K562 (cell line): ENCODE results near the gene SENP1. TPM values are rescaled to one million over a fixed set of nuclear protein-coding genes. Genes with fewer than 3 reads are reported as not detected.

Source experiments
- FOXJ2 ChIP-seq: fragments of 200-800 bp; sonication (Bioruptor generic); IDR thresholded peaks from 2 replicates; pipeline ENCODE4 v1.6.1; 2016; ENCODE audit warnings: missing genetic modification characterization, missing compliant biosample characterization
- MIER1 ChIP-seq: fragments of 450-650 bp; IDR thresholded peaks from 2 replicates; pipeline ENCODE4 v1.6.1; 2016; ENCODE audit warnings: antibody characterized with exemption, mild to moderate bottlenecking, low read depth
- NFIX ChIP-seq: fragments of 250-450 bp; sonication (Bioruptor Pico); IDR thresholded peaks from 2 replicates; pipeline ENCODE4 v1.4.0; 2020; ENCODE audit warnings: low read depth, mild to moderate bottlenecking, moderate library complexity
- NKRF ChIP-seq: fragments of 450-650 bp; IDR thresholded peaks from 2 replicates; pipeline ENCODE4 v1.6.1; 2016; ENCODE audit warnings: borderline replicate concordance
- NRF1 ChIP-seq, 2 experiments: fragments of 450-650 bp; IDR thresholded peaks in 1 of 2; conservative IDR thresholded peaks in 1 of 2; 2 replicates each; pipeline ENCODE4 v1.6.1; 2014; ENCODE audit warnings: mild to moderate bottlenecking in 2 of 2
- SP2 ChIP-seq: IDR thresholded peaks from 2 replicates; pipeline ENCODE4 v1.6.1; 2011; ENCODE audit warnings: mild to moderate bottlenecking, low read depth, low read length, moderate library complexity; ENCODE audit not compliant: poor library complexity, severe bottlenecking; ENCODE audit errors: extremely low read depth
- SRSF3 ChIP-seq: fragments of 200-400 bp; formaldehyde crosslinking; IDR thresholded peaks from 2 replicates; pipeline ENCODE4 v1.6.1; 2016; ENCODE audit warnings: mild to moderate bottlenecking, low read length, moderate library complexity; ENCODE audit not compliant: insufficient read depth
- ZBTB8A ChIP-seq: fragments of 450-650 bp; IDR thresholded peaks from 2 replicates; pipeline ENCODE4 v1.6.1; 2018; ENCODE audit warnings: mild to moderate bottlenecking, moderate library complexity; ENCODE audit not compliant: partially characterized antibody
- ZNF133 ChIP-seq: fragments of 250-450 bp; sonication (Bioruptor Pico); IDR thresholded peaks from 2 replicates; pipeline ENCODE4 v1.4.0; 2020; ENCODE audit warnings: mild to moderate bottlenecking
- ZNF316 ChIP-seq: fragments of 450-650 bp; IDR thresholded peaks from 2 replicates; pipeline ENCODE4 v1.6.1; 2016
- ZNF589 ChIP-seq: fragments of 200-800 bp; sonication (Bioruptor generic); IDR thresholded peaks from 2 replicates; pipeline ENCODE4 v1.6.1; 2016; ENCODE audit warnings: low read depth, missing genetic modification characterization, missing compliant biosample characterization
- ZNF668 ChIP-seq: fragments of 250-450 bp; sonication (Bioruptor Pico); IDR thresholded peaks from 2 replicates; pipeline ENCODE4 v1.8.0; 2022; ENCODE audit warnings: mild to moderate bottlenecking, inconsistent platforms
- ZNF699 ChIP-seq: fragments of 250-450 bp; sonication (Bioruptor Pico); IDR thresholded peaks from 2 replicates; pipeline ENCODE4 v1.8.0; 2021; ENCODE audit warnings: mild to moderate bottlenecking, moderate library complexity; ENCODE audit not compliant: insufficient replicate concordance
- ZNF780A ChIP-seq: fragments of 250-450 bp; sonication (Bioruptor Pico); IDR thresholded peaks from 2 replicates; pipeline ENCODE4 v1.5.0; 2021; ENCODE audit warnings: mild to moderate bottlenecking
- polyA plus RNA-seq, 8 experiments: library from polyadenylated mRNA; depleted of rRNA in 4 of 8; stranded (reverse) in 5 of 8; unstranded in 3 of 8; fragments of >200 nt; fragmentation: Nextera tagmentation in 2 of 8; fragmentation: Illumina TruSeq in 1 of 8; extraction: Ambion mirVana in 2 of 8; extraction: Trizol in 1 of 8; gene quantifications; 2 replicates each; pipeline versions ENCODE4 v1.2.1 to v1.2.3, GENCODE V29; 2011 to 2014; ENCODE audit warnings: inconsistent platforms in 1 of 8, missing spikeins in 1 of 8
- total RNA-seq, 7 experiments: library from RNA; depleted of rRNA in 6 of 7; stranded (reverse); fragments of >200 nt in 6 of 7; fragmentation: Illumina TruSeq in 2 of 7; extraction: Trizol in 2 of 7; gene quantifications; 2 replicates each; pipeline versions ENCODE4 v1.2.1 to v1.2.3, GENCODE V29; 2011 to 2021; ENCODE audit warnings: low replicate concordance in 1 of 7
- TF ChIP-seq, protein P1 (sequence below): fragments of 250-450 bp; sonication (Bioruptor Pico); IDR thresholded peaks from 2 replicates; pipeline ENCODE4 v1.8.0; 2021; ENCODE audit warnings: mild to moderate bottlenecking, moderate library complexity
- TF ChIP-seq, protein P2 (sequence below), 2 experiments: fragments of 450-650 bp; formaldehyde crosslinking in 1 of 2; IDR thresholded peaks; 2 replicates each; pipeline versions ENCODE4 v1.4.0 to v1.6.1; 2014 to 2020; ENCODE audit warnings: mild to moderate bottlenecking in 2 of 2, borderline replicate concordance in 1 of 2, low read depth in 1 of 2

The SENP1 gene
- total and polyA plus RNA-seq, 9 of the 15 experiments (the other 6 are each of a cell fraction or from before 2014, with no cell fraction given), result 15.5 to 59.0 (median 36.3) TPM

GRCh38 chr12:48105867-48106680 lies at the start of gene SENP1 (continued):
- TF ChIP-seq ZNF699 (CRISPR knock-in tag), result no peak
- TF ChIP-seq, protein P1, sequence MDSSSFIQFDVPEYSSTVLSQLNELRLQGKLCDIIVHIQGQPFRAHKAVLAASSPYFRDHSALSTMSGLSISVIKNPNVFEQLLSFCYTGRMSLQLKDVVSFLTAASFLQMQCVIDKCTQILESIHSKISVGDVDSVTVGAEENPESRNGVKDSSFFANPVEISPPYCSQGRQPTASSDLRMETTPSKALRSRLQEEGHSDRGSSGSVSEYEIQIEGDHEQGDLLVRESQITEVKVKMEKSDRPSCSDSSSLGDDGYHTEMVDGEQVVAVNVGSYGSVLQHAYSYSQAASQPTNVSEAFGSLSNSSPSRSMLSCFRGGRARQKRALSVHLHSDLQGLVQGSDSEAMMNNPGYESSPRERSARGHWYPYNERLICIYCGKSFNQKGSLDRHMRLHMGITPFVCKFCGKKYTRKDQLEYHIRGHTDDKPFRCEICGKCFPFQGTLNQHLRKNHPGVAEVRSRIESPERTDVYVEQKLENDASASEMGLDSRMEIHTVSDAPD (CRISPR knock-in tag), result no peak
- TF ChIP-seq, protein P2, sequence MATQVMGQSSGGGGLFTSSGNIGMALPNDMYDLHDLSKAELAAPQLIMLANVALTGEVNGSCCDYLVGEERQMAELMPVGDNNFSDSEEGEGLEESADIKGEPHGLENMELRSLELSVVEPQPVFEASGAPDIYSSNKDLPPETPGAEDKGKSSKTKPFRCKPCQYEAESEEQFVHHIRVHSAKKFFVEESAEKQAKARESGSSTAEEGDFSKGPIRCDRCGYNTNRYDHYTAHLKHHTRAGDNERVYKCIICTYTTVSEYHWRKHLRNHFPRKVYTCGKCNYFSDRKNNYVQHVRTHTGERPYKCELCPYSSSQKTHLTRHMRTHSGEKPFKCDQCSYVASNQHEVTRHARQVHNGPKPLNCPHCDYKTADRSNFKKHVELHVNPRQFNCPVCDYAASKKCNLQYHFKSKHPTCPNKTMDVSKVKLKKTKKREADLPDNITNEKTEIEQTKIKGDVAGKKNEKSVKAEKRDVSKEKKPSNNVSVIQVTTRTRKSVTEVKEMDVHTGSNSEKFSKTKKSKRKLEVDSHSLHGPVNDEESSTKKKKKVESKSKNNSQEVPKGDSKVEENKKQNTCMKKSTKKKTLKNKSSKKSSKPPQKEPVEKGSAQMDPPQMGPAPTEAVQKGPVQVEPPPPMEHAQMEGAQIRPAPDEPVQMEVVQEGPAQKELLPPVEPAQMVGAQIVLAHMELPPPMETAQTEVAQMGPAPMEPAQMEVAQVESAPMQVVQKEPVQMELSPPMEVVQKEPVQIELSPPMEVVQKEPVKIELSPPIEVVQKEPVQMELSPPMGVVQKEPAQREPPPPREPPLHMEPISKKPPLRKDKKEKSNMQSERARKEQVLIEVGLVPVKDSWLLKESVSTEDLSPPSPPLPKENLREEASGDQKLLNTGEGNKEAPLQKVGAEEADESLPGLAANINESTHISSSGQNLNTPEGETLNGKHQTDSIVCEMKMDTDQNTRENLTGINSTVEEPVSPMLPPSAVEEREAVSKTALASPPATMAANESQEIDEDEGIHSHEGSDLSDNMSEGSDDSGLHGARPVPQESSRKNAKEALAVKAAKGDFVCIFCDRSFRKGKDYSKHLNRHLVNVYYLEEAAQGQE (IDR thresholded peaks at IDR 0.05; ENCODE audit: borderline replicate concordance), result peak; percentile 87
- TF ChIP-seq, protein P2 (CRISPR knock-in tag; IDR thresholded peaks at IDR 0.05; ENCODE audit: low read depth), result no peak
- TF ChIP-seq ZBTB8A, result no peak
- TF ChIP-seq NRF1 (conservative IDR thresholded peaks at IDR 0.05 in 1 of 2, IDR thresholded peaks at IDR 0.05 in 1 of 2), result peak; percentile 86 to 88
- no peak for TF ChIP-seq ZNF316
- TF ChIP-seq SRSF3, result no peak
- TF ChIP-seq NKRF, result peak; percentile 59; the same call in 1 of the 2 replicates
- TF ChIP-seq ZNF133 (CRISPR knock-in tag), result no peak
- TF ChIP-seq SP2, result no peak
- no peak for TF ChIP-seq MIER1
- TF ChIP-seq ZNF780A (CRISPR knock-in tag), result no peak
- TF ChIP-seq FOXJ2, result peak; percentile 81
- no peak for TF ChIP-seq NFIX (CRISPR knock-in tag)
- TF ChIP-seq ZNF589 (CRISPR knock-in tag), result no peak
- no peak for TF ChIP-seq ZNF668 (CRISPR knock-in tag)
